Measurements from ENCODE around the gene ERCC1.
"Not testable (repeated sequence)": the region's sequence is repeated elsewhere in the genome, so short reads cannot be mapped to it uniquely, and the experiment has no call there.

Gene ERCC1

GRCh38 chr19:45455707-45456499 lies 32.2 kb upstream of the ERCC1 start:
- DNase-seq (ENCODE audit: low read depth in 2 of 2), result peak; percentile 66 to 67

- no peak for DNase-seq (ENCODE audit: low read depth in 2 of 2)
Observed at GRCh38 chr19:45451850-45452387, 28.2 kb upstream of the ERCC1 start.

GRCh38 chr19:45451131-45451849 lies 27.6 kb upstream of the ERCC1 start:
- peak in 1 of 2 donors; percentile 20 for DNase-seq (ENCODE audit: low read depth in 2 of 2)

GRCh38 chr19:45450012-45450333 lies 26.3 kb upstream of the ERCC1 start:
- DNase-seq (ENCODE audit: low read depth in 2 of 2), result no peak

- DNase-seq (ENCODE audit: low read depth in 2 of 2), result no peak
Observed at GRCh38 chr19:45448887-45449299, 25.2 kb upstream of the ERCC1 start.

- DNase-seq (ENCODE audit: low read depth in 2 of 2), result no peak
Observed at GRCh38 chr19:45448425-45448756, 24.7 kb upstream of the ERCC1 start.

GRCh38 chr19:45446944-45447343 lies 23.2 kb upstream of the ERCC1 start:
- DNase-seq (ENCODE audit: low read depth in 2 of 2), result no peak

- DNase-seq (ENCODE audit: low read depth in 2 of 2), result no peak
Observed at GRCh38 chr19:45446295-45446694, 22.6 kb upstream of the ERCC1 start.

GRCh38 chr19:45445139-45445538 lies 21.4 kb upstream of the ERCC1 start:
- DNase-seq (ENCODE audit: low read depth in 2 of 2), result no peak

GRCh38 chr19:45444318-45445041 lies 20.8 kb upstream of the ERCC1 start:
- peak; percentile 76 to 77 for DNase-seq (ENCODE audit: low read depth in 2 of 2)

- peak; percentile 48 to 50 for DNase-seq (ENCODE audit: low read depth in 2 of 2)
Observed at GRCh38 chr19:45443462-45444317, 20.0 kb upstream of the ERCC1 start.

GRCh38 chr19:45442778-45443461 lies 19.2 kb upstream of the ERCC1 start:
- no peak for DNase-seq (ENCODE audit: low read depth in 2 of 2)

GRCh38 chr19:45442408-45442777 lies 18.7 kb upstream of the ERCC1 start:
- no peak for DNase-seq (ENCODE audit: low read depth in 2 of 2)

- DNase-seq (ENCODE audit: low read depth in 2 of 2), result no peak
Observed at GRCh38 chr19:45440873-45441654, 17.3 kb upstream of the ERCC1 start.

- no peak for DNase-seq (ENCODE audit: low read depth in 2 of 2)
Observed at GRCh38 chr19:45440259-45440638, 16.5 kb upstream of the ERCC1 start.

- peak; percentile 68 to 78 for DNase-seq (ENCODE audit: low read depth in 2 of 2)
Observed at GRCh38 chr19:45439569-45440258, 16.0 kb upstream of the ERCC1 start.

GRCh38 chr19:45439190-45439568 lies 15.5 kb upstream of the ERCC1 start:
- no peak for DNase-seq (ENCODE audit: low read depth in 2 of 2)

- DNase-seq (ENCODE audit: low read depth in 2 of 2), result no peak
Observed at GRCh38 chr19:45437328-45437727, 13.6 kb upstream of the ERCC1 start.

- DNase-seq (ENCODE audit: low read depth in 2 of 2), result not testable (repeated sequence)
Observed at GRCh38 chr19:45432543-45432942, 8.8 kb upstream of the ERCC1 start.

- not testable (repeated sequence) for DNase-seq (ENCODE audit: low read depth in 2 of 2)
Observed at GRCh38 chr19:45431008-45431407, 7.3 kb upstream of the ERCC1 start.
